ENCODE results near the gene LLGL1.

The LLGL1 gene

DNA sequence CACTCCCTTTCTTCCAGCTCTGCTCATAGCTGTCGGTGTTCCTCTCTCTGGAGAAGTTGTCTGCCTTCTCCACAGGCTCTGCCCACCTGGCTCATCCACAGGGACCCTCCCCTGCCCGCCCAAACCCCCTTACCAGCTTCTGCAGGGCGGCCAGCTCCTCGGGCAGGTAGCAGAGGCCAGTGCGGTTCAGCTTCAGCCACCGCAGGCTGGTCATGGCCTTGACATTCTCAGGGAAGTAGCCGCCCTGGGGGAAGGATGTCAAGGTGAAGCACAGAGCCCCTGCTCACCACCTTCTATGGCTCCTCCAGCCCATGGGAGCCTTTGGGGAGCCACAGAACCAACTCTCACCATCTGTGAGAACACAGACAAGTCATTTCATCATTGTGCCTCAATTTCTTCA is 31.3 kb downstream of the LLGL1 start:
- no peaks in the 10 kb centered on the region for H3K9me3 Mint-ChIP-seq
- DNase-seq (ENCODE audit: low spot score), result no peak
- H3K27me3 Mint-ChIP-seq (ENCODE audit: low read depth), result no peaks in the 10 kb centered on the region
- peak overlapping the region; percentile 99 for H3K4me3 Mint-ChIP-seq
- peaks cover 30% of the 10 kb centered on the region for H3K36me3 Mint-ChIP-seq (ENCODE audit: low read depth)
- peak overlapping the region; percentile 62 for H3K27ac Mint-ChIP-seq
- peaks cover 22% of the 10 kb centered on the region for H3K4me1 Mint-ChIP-seq (ENCODE audit: low read depth)

DNA sequence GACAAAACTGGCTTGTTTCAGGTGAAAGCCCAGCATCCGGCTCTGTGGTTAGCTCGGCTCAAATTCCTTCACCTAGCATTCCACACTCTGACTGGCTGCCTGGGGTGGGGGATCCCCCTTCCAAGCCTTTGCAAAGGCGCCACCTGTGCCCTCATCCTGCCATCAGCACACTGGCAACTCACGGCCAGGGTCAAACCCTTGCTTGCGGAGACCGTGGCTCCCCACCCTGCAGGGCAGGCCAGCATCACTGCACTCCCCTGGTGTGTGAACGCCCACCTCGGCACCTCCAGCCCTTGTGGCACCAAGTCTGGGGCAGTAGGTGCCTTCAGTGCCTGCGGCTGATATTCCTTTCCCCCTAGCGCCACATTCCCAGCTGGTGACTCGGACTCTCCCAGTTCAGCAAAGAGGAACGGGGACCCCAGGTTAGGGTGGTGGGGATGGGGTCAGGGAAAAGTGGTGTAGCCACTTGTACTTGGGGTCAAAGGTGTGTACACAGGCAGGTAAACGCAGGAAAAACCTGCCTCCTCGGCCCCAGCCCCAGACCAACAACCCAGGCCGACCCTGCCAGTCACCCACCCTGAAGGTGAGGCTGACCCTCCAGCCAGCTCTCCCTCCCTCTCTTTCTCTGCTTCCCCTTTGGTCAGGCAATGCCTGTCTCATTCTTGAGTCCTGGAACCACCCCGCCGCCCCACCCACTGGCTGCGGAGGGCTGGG is 32.0 kb downstream of the LLGL1 start:
- H3K9me3 Mint-ChIP-seq, result no peaks in the 10 kb centered on the region
- no peak for DNase-seq (ENCODE audit: low spot score)
- H3K36me3 Mint-ChIP-seq (ENCODE audit: low read depth), result peaks cover 30% of the 10 kb centered on the region
- peak overlapping the region; percentile 90 for H3K27ac Mint-ChIP-seq
- peak overlapping the region; percentile 99 for H3K4me3 Mint-ChIP-seq
- H3K4me1 Mint-ChIP-seq (ENCODE audit: low read depth), result peaks cover 22% of the 10 kb centered on the region
- no peaks in the 10 kb centered on the region for H3K27me3 Mint-ChIP-seq (ENCODE audit: low read depth)

DNA sequence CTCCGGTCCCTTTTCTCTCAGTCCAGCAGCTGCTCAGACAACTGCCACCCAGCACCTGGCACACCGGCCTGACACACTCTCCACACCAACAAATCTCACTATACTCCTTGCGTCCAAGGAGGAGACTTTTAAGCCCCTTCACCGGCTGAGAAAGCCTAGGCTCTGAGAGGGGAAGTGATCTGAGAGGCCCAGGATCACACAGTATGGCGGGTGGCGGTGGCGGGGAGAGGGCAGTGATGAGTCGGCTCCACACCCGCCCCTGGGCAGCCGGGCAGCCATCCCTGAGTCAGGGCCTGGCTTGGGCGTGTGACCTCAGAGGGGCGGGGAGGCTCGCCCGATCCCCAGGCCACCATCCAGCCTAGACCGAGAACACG is 32.5 kb downstream of the LLGL1 start:
- H3K9me3 Mint-ChIP-seq, result no peaks in the 10 kb centered on the region
- peak; percentile 70 for DNase-seq (ENCODE audit: low spot score)
- peak overlapping the region; percentile 90 for H3K27ac Mint-ChIP-seq
- no peaks in the 10 kb centered on the region for H3K27me3 Mint-ChIP-seq (ENCODE audit: low read depth)
- peaks cover 22% of the 10 kb centered on the region for H3K4me1 Mint-ChIP-seq (ENCODE audit: low read depth)
- H3K36me3 Mint-ChIP-seq (ENCODE audit: low read depth), result peaks cover 27% of the 10 kb centered on the region
- peak overlapping the region; percentile 99 for H3K4me3 Mint-ChIP-seq

DNA sequence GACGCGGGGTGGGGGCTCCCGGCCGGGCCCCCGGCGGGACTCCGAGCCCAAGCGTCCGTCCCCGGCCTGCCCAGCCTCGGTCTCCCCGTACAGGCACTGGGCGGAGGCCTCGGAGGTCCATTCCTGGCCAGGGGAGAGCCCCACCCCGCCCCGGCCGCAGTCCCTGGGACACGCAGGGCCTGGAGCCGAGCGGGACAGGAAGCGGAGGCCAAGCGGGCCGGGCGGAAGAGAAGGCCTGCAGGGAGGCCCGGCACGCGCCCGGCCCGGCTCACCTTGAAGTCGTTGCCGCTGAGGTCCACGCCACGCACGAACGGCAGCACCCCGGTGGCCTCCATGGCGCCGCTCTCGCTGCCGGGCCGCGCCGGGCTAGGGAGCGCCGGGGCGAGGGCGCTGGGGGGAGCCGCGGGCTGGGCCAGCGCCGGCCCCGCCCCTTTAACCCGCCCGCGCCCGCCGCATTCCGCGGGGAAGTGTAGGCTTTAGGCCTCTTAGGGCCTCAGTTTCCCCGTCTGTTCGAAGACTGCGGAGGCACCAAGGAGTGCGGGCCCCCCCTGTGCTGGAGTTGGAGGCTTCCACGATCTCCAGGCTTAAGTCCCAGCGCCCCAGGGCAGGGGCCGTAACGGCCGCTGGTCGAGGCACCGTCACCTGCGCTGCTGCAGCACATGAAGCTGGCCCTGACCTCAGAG is 33.1 kb downstream of the LLGL1 start, which contains the start of gene FLII:
TSS of gene FLII (minus strand) at position 383 of the 683 bp plus-strand sequence. CDS start at position 335, 48 bp downstream.
- Mint-ChIP-seq H3K9me3 (no peaks in the 10 kb centered on the region), H3K27ac (peak within 1 kb of the TSS; percentile 90), H3K36me3 (ENCODE audit: low read depth) (peaks cover 25% of the 10 kb centered on the region), H3K4me3 (peak within 1 kb of the TSS; percentile 99), H3K27me3 (ENCODE audit: low read depth) (no peaks in the 10 kb centered on the region), H3K4me1 (ENCODE audit: low read depth) (peaks cover 22% of the 10 kb centered on the region)
- DNase-seq (ENCODE audit: low spot score), result peak; percentile 51

DNA sequence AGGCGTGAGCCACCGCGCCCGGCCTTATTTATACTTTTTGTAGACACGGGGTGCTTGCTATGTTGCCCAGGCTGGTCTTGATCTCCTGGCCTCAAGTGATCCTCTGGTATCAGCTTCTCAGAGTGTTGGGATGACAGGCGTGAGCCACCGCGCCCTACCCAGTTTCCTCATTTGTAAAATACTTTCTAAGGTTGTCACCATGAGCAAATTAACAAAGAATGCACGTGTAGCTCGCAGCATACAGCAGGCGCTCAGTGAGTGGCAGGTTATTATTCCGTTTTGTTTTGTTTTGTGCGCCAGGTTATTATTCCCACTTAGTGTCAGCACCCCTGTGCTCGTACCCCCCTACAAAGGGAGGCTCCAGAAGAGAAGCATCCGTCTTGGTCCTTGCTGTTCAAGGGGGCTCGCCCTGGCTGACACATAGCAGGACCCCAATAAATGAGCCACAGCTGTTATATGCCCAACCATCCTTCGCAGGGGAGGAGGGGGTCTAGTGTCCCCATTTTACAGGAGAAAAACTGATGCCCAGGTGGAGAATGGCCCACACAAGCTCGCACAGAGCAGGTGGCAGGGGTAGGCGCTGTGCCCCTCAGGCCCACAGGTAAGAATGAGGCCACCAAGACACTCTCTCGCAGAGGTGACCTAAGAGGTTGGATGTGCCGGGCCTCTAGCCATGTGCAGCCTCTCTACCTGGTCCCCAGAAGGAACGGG is 34.3 kb downstream of the LLGL1 start:
- no peak for DNase-seq (ENCODE audit: low spot score)
- peaks cover 17% of the 10 kb centered on the region for H3K36me3 Mint-ChIP-seq (ENCODE audit: low read depth)
- H3K27ac Mint-ChIP-seq, result peak overlapping the region; percentile 81
- no peaks in the 10 kb centered on the region for H3K27me3 Mint-ChIP-seq (ENCODE audit: low read depth)
- H3K4me1 Mint-ChIP-seq (ENCODE audit: low read depth), result peaks cover 22% of the 10 kb centered on the region
- peak overlapping the region; percentile 81 for H3K4me3 Mint-ChIP-seq
- H3K9me3 Mint-ChIP-seq, result no peaks in the 10 kb centered on the region

DNA sequence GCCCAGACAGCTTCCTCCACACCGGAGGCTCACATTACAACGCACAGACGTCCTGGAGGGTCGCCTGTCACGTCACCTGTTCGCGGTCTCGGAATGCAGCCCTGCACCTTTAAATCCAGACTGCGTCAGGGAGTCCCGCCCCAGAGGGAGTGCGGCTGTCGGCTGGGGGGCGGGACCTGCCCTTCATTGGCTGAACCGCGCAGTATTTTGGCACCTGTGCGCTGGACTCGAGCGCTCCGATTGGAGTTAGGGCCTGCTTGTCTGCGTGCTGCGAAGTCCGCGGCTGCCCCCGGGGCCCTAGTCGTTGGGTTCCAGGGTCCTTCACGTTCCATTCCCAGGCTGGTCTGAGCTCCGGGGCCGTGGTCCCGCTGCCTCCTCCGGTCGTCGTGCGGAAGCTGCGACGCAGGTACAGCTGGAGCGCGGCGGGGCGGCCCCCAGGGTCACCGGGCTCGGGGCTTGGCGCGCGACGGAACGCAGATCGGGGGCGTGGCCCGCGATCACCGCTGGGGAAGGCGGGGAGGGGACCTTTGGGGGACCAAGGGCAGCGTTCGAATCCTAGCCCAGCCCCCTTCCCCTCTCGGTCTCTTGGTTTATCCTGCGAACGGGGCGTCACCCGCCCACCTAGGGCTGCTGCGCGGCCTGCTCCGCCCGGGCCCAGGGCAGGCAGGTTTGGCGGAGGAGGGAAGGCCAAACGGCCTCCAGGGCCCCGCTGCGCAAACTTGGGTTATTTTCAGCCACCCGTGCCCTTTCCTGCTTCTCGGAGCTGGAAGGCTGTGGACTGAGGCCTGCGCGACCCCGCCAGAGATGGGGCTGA is 35.1 kb downstream of the LLGL1 start, which contains the start of gene MIEF2:
TSS of gene MIEF2 (plus strand) at position 331 of the 814 bp plus-strand sequence. CDS start 2,059 bp downstream, outside the sequence.
- peak within 1 kb of the TSS; percentile 81 for H3K27ac Mint-ChIP-seq
- peaks cover 22% of the 10 kb centered on the region for H3K4me1 Mint-ChIP-seq (ENCODE audit: low read depth)
- H3K27me3 Mint-ChIP-seq (ENCODE audit: low read depth), result no peaks in the 10 kb centered on the region
- DNase-seq (ENCODE audit: low spot score), result peak; percentile 92
- peak within 1 kb of the TSS; percentile 81 for H3K4me3 Mint-ChIP-seq
- no peaks in the 10 kb centered on the region for H3K9me3 Mint-ChIP-seq
- peaks cover 14% of the 10 kb centered on the region for H3K36me3 Mint-ChIP-seq (ENCODE audit: low read depth)

DNA sequence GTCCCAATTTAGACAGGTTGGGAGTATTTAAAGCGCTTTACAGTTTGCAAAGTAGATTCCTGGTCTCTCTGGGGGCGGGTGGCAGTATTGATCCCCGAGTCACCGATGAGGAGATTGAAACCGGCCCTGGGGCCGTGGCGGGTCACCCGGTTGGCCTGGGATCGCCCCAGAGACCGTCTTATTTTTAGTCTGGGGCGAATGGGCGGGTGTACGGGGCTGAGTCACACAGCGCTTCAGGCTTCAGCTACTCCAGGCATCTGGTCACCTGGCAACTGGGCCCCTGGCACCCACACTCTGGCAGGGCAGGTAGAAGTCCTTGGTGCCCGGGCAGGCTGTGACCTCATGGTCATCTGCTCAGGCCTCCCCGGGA is 35.7 kb downstream of the LLGL1 start:
- H3K36me3 Mint-ChIP-seq (ENCODE audit: low read depth), result peaks cover 12% of the 10 kb centered on the region
- peak; percentile 52 for DNase-seq (ENCODE audit: low spot score)
- peaks cover 20% of the 10 kb centered on the region for H3K4me1 Mint-ChIP-seq (ENCODE audit: low read depth)
- peak overlapping the region; percentile 81 for H3K4me3 Mint-ChIP-seq
- peak overlapping the region; percentile 55 for H3K27ac Mint-ChIP-seq
- H3K27me3 Mint-ChIP-seq (ENCODE audit: low read depth), result no peaks in the 10 kb centered on the region
- no peaks in the 10 kb centered on the region for H3K9me3 Mint-ChIP-seq

DNA sequence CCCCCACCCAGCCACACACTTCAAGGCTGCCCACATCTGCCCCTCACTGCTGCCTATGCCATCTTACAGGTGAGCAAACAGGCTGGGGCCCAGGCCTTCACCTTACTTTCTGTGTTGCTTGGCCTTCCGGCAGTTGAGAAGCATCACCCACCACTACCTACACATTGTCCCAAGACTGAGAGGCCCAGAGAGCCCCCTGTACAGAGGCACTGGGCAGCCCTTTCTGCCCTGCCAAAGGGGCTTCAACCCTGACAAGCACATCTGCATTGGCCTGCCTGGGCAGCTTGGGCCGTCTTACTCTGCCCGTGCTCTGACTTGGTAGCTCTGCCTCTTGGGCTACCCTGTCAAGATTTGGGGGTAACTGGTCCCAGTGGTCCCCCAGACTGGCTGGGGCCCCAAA is 36.2 kb downstream of the LLGL1 start:
- H3K4me3 Mint-ChIP-seq, result peak overlapping the region; percentile 81

DNA sequence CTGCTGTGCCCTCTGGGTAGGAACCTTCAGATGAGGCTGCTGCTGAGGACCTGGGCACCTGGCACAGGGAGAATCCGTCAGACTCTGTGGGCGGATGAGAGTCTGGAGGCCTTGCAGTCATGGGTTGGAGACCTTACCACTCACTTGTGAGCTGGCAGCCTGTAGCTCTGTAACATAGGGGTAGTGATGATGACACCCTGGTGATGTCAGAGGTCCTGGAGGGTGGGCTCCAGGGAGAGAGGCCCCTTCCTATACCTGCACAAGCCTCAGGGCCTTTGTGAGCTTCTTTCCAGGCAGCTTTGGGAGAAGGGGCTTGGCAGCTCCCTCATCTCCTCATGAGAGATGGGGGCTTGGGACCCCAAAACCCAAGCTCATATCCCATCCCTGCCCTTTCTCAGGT is 36.7 kb downstream of the LLGL1 start:
- H3K27ac Mint-ChIP-seq, result peak overlapping the region; percentile 69

More for the DNA sequence above, 36.2 kb downstream of the LLGL1 start:
- H3K27ac Mint-ChIP-seq, result peak overlapping the region; percentile 65
- DNase-seq (ENCODE audit: low spot score), result no peak
- no peaks in the 10 kb centered on the region for H3K9me3 Mint-ChIP-seq
- H3K4me1 Mint-ChIP-seq (ENCODE audit: low read depth), result peaks cover 21% of the 10 kb centered on the region
- H3K36me3 Mint-ChIP-seq (ENCODE audit: low read depth), result peaks cover 8% of the 10 kb centered on the region
- H3K27me3 Mint-ChIP-seq (ENCODE audit: low read depth), result no peaks in the 10 kb centered on the region

DNA sequence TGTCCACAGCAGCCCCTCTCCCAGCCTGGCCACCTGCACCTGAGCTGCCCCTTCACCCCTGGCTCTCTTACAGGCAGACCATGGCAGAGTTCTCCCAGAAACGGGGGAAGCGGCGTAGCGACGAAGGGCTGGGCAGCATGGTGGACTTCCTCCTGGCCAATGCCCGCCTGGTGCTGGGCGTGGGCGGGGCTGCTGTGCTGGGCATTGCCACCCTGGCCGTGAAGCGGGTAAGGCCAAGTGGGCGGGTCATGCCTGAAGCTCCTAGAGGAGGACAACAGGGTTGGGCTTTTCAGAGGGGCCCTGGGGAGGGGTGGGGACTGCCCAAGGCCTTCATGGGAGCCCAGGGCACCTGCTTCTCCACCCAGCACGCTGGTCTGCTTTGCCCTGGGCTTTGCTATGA is 37.2 kb downstream of the LLGL1 start:
- DNase-seq (ENCODE audit: low spot score), result no peak
- no peak overlapping the region for H3K4me3 Mint-ChIP-seq
- peaks cover 6% of the 10 kb centered on the region for H3K36me3 Mint-ChIP-seq (ENCODE audit: low read depth)
- H3K9me3 Mint-ChIP-seq, result no peaks in the 10 kb centered on the region
- H3K27me3 Mint-ChIP-seq (ENCODE audit: low read depth), result no peaks in the 10 kb centered on the region
- H3K4me1 Mint-ChIP-seq (ENCODE audit: low read depth), result peaks cover 14% of the 10 kb centered on the region
- peak overlapping the region; percentile 69 for H3K27ac Mint-ChIP-seq

More for the DNA sequence above, 36.7 kb downstream of the LLGL1 start:
- H3K36me3 Mint-ChIP-seq (ENCODE audit: low read depth), result peaks cover 6% of the 10 kb centered on the region
- H3K27me3 Mint-ChIP-seq (ENCODE audit: low read depth), result no peaks in the 10 kb centered on the region
- peak overlapping the region; percentile 81 for H3K4me3 Mint-ChIP-seq
- no peaks in the 10 kb centered on the region for H3K9me3 Mint-ChIP-seq
- DNase-seq (ENCODE audit: low spot score), result no peak
- peaks cover 18% of the 10 kb centered on the region for H3K4me1 Mint-ChIP-seq (ENCODE audit: low read depth)

DNA sequence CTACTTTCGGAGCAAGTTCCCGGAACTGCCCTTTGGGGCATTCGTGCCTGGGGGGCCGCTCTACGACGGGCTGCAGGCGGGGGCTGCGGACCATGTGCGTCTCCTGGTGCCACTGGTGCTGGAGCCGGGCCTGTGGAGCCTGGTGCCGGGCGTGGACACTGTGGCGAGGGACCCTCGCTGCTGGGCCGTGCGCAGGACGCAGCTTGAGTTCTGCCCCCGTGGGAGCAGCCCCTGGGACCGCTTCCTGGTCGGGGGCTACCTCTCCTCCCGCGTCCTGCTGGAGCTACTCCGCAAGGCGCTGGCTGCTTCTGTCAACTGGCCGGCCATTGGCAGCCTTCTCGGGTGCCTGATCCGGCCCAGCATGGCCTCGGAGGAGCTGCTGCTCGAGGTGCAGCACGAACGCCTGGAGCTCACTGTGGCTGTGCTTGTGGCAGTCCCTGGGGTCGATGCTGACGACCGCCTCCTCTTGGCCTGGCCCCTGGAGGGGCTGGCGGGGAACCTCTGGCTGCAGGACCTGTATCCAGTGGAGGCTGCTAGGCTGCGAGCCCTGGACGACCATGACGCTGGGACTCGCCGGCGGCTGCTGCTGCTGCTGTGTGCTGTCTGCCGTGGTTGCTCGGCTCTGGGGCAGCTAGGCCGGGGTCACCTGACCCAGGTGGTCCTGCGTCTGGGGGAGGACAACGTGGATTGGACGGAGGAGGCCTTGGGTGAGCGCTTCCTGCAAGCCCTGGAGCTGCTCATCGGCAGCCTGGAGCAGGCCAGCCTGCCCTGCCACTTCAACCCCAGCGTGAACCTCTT is 38.6 kb downstream of the LLGL1 start:
- H3K36me3 Mint-ChIP-seq (ENCODE audit: low read depth), result peaks cover 3% of the 10 kb centered on the region

DNA sequence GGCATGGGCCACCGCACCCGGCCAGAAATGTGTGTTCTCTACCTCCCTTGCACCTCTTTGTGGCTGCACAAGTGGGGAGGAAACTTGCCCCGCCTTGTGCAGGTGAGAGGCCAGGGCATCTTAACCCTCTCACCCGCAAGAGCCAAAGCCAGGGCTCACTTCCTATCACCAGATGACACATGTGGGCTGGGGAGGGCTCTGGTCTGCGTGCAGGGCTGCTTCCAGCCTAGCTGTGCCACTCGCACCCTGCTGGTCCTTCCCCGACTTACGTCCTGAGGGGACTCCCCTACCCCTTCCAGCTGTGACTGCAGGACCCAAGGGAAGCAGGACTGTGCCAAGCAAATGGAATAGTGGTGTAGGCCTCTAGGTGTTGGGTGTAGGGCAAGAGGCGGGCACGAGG is 41.9 kb downstream of the LLGL1 start:
- DNase-seq (ENCODE audit: low spot score), result no peak
- no peaks in the 10 kb centered on the region for H3K9me3 Mint-ChIP-seq

More for the DNA sequence above, 38.6 kb downstream of the LLGL1 start:
- DNase-seq (ENCODE audit: low spot score), result no peak
- Mint-ChIP-seq H3K4me1 (ENCODE audit: low read depth) (peaks cover 11% of the 10 kb centered on the region), H3K27me3 (ENCODE audit: low read depth) (no peaks in the 10 kb centered on the region), H3K27ac (no peak overlapping the region), H3K4me3 (no peak overlapping the region), H3K9me3 (no peaks in the 10 kb centered on the region)

More for the DNA sequence above, 41.9 kb downstream of the LLGL1 start:
- Mint-ChIP-seq H3K27me3 (ENCODE audit: low read depth) (no peaks in the 10 kb centered on the region), H3K36me3 (ENCODE audit: low read depth) (peaks cover 7% of the 10 kb centered on the region), H3K27ac (no peak overlapping the region), H3K4me3 (no peak overlapping the region), H3K4me1 (ENCODE audit: low read depth) (peaks cover 3% of the 10 kb centered on the region)
